PC-9 (cell line): Measurements from ENCODE around the gene LIPM. TPM values are rescaled to one million over a fixed set of nuclear protein-coding genes. Genes with fewer than 3 reads are reported as not detected.

ENCODE experiments used
- BruUV-seq: library from RNA; stranded (reverse); fragments of 400-500 nt; replicated peaks from 2 replicates; lab custom pipeline; 2021; lab: Mats Ljungman, UMichigan
- CTCF ChIA-PET: fragments of 300-600 bp; sonication (Branson Sonifier 250); formaldehyde crosslinking; loops from one replicate; lab custom pipeline; 2022; ENCODE audit warnings: antibody characterized with exemption; lab: Charles Lee
- POLR2A ChIA-PET: fragments of 300-600 bp; sonication (Branson Sonifier 250); formaldehyde crosslinking; loops from one replicate; lab custom pipeline; 2022; ENCODE audit warnings: antibody characterized with exemption; ENCODE audit not compliant: unreplicated experiment; lab: Charles Lee
- DNase-seq, 2 experiments: peaks; one replicate each; pipeline versions ENCODE4 v3.0.0 to v3.0.0-alpha.2; 2015 to 2022; ENCODE audit warnings: mixed read lengths in 1 of 2
- H2AFZ ChIP-seq: fragments of 200-600 bp; sonication (generic); 2 replicates; pipeline ENCODE4 v1.8.1; 2017; ENCODE audit warnings: antibody characterized with exemption
- H3F3A ChIP-seq: fragments of 200-600 bp; sonication (generic); 2 replicates; pipeline ENCODE4 v1.8.1; 2017; ENCODE audit warnings: antibody characterized with exemption, mild to moderate bottlenecking, low read depth; ENCODE audit not compliant: insufficient read depth
- H3K27ac ChIP-seq: fragments of 200-600 bp; sonication (generic); 2 replicates; pipeline ENCODE4 v1.6.1; 2016; ENCODE audit warnings: mixed run types
- H3K27me3 ChIP-seq: fragments of 200-600 bp; sonication (generic); 2 replicates; pipeline ENCODE4 v1.6.1; 2016; ENCODE audit warnings: low read depth, mixed run types; ENCODE audit not compliant: insufficient read depth
- H3K36me3 ChIP-seq: fragments of 200-600 bp; sonication (generic); 2 replicates; pipeline ENCODE4 v1.6.1; 2016; ENCODE audit warnings: low read depth, mixed run types
- H3K4me1 ChIP-seq: fragments of 200-600 bp; sonication (generic); replicated peaks from 2 replicates; pipeline ENCODE4 v1.6.1; 2016; ENCODE audit warnings: mixed run types; ENCODE audit not compliant: insufficient read depth
- H3K4me2 ChIP-seq: fragments of 200-600 bp; sonication (generic); 2 replicates; pipeline ENCODE4 v1.6.1; 2017; ENCODE audit warnings: mixed run types
- H3K4me3 ChIP-seq: fragments of 200-600 bp; sonication (generic); 2 replicates; pipeline ENCODE4 v1.6.1; 2016; ENCODE audit warnings: mixed run types
- H3K79me2 ChIP-seq: fragments of 200-600 bp; sonication (generic); 2 replicates; pipeline ENCODE4 v1.6.1; 2017; ENCODE audit warnings: low read depth, mixed run types
- H3K9me2 ChIP-seq: fragments of 200-600 bp; sonication (generic); 2 replicates; pipeline ENCODE4 v1.8.1; 2017; ENCODE audit warnings: mild to moderate bottlenecking; ENCODE audit not compliant: insufficient read depth
- H3K9me3 ChIP-seq: fragments of 200-600 bp; sonication (generic); 2 replicates; pipeline ENCODE4 v1.8.1; 2016; ENCODE audit warnings: low read depth; ENCODE audit not compliant: insufficient read depth
- H4K20me1 ChIP-seq: fragments of 200-600 bp; sonication (generic); 2 replicates; pipeline ENCODE4 v1.8.1; 2017; ENCODE audit not compliant: insufficient read depth
- EZH2 ChIP-seq: fragments of 200-600 bp; sonication (generic); IDR thresholded peaks from 2 replicates; pipeline ENCODE4 v1.8.0; 2017; ENCODE audit warnings: antibody characterized with exemption, low read depth
- intact Hi-C: fragments of 100-400 bp; cut with micrococcal nuclease; formaldehyde crosslinking; loops from one replicate; pipeline ENCODE4 v1.10.0; 2022; ENCODE audit not compliant: unreplicated experiment
- total RNA-seq: library from RNA; stranded (reverse); gene quantifications from 2 replicates; pipeline ENCODE4 v1.2.3, GENCODE V29; 2021
- TF ChIP-seq, protein P1 (sequence below): fragments of 200-600 bp; sonication (generic); conservative IDR thresholded peaks from 2 replicates; pipeline ENCODE4 v1.6.1; 2017; ENCODE audit warnings: mixed run types, antibody characterized with exemption, mild to moderate bottlenecking, moderate library complexity

LIPM gene
- total RNA-seq, 1 experiment from 2014 or later = not detected

GRCh38 chr10:88793712-88794299 lies 8.7 kb upstream of the LIPM start:
- Histone ChIP-seq H3K27ac (no peak overlapping the region), H3K4me1 (peaks cover 20% of the 10 kb centered on the region), H2AFZ (no peak overlapping the region), H3K79me2 (no peaks in the 10 kb centered on the region), H4K20me1 (no peaks in the 10 kb centered on the region), H3K4me3 (no peak overlapping the region), H3K27me3 (no peaks in the 10 kb centered on the region), H3F3A (no peaks in the 10 kb centered on the region), H3K36me3 (no peaks in the 10 kb centered on the region), H3K9me2 (no peaks in the 10 kb centered on the region), H3K9me3 (no peaks in the 10 kb centered on the region), H3K4me2 (0 out of 2 replicates have a peak overlapping the region, but pooled peaks have one; percentile 18)
- no TSS peak for BruUV-seq
- TF ChIP-seq, protein P1, sequence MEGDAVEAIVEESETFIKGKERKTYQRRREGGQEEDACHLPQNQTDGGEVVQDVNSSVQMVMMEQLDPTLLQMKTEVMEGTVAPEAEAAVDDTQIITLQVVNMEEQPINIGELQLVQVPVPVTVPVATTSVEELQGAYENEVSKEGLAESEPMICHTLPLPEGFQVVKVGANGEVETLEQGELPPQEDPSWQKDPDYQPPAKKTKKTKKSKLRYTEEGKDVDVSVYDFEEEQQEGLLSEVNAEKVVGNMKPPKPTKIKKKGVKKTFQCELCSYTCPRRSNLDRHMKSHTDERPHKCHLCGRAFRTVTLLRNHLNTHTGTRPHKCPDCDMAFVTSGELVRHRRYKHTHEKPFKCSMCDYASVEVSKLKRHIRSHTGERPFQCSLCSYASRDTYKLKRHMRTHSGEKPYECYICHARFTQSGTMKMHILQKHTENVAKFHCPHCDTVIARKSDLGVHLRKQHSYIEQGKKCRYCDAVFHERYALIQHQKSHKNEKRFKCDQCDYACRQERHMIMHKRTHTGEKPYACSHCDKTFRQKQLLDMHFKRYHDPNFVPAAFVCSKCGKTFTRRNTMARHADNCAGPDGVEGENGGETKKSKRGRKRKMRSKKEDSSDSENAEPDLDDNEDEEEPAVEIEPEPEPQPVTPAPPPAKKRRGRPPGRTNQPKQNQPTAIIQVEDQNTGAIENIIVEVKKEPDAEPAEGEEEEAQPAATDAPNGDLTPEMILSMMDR = no peak
- TF ChIP-seq EZH2 = no peak
- CTCF ChIA-PET = interaction anchor here (0.6 kb wide), 1 partner anchor 65 kb away, joined by 3 read pairs; no protein-coding TSS in a partner anchor
- DNase-seq = no peak
- intact Hi-C loops = no loop called here
- POLR2A ChIA-PET = no interaction called here

- H3K9me2 ChIP-seq = no peaks in the 10 kb centered on the region
- DNase-seq = no peak
- no TSS peak for BruUV-seq
- H3K79me2 ChIP-seq = no peaks in the 10 kb centered on the region
- H3F3A ChIP-seq = no peaks in the 10 kb centered on the region
- H3K4me3 ChIP-seq = no peak overlapping the region
- no peak overlapping the region for H3K27ac ChIP-seq
- H3K36me3 ChIP-seq = no peaks in the 10 kb centered on the region
- no peaks in the 10 kb centered on the region for H3K9me3 ChIP-seq
- H3K4me2 ChIP-seq = no peak overlapping the region
- H3K27me3 ChIP-seq = no peaks in the 10 kb centered on the region
- CTCF ChIA-PET = no interaction called here
- peaks cover 20% of the 10 kb centered on the region for H3K4me1 ChIP-seq
- POLR2A ChIA-PET = no interaction called here
- intact Hi-C loops = no loop called here
- TF ChIP-seq EZH2 = no peak
- TF ChIP-seq, protein P1 = no peak
- H4K20me1 ChIP-seq = no peaks in the 10 kb centered on the region
- no peak overlapping the region for H2AFZ ChIP-seq
These were observed 7.8 kb upstream of the LIPM start for GRCh38 chr10:88794731-88795130.

GRCh38 chr10:88800152-88801125 lies 2.1 kb upstream of the LIPM start:
- no TSS peak for BruUV-seq
- DNase-seq = no peak
- Histone ChIP-seq H3F3A (no peaks in the 10 kb centered on the region), H4K20me1 (no peaks in the 10 kb centered on the region), H2AFZ (no peak overlapping the region), H3K9me3 (no peaks in the 10 kb centered on the region), H3K9me2 (no peaks in the 10 kb centered on the region), H3K4me3 (no peak overlapping the region), H3K27ac (no peak overlapping the region), H3K4me1 (0 out of 2 replicates have a peak, but pooled peaks cover 9% of the 10 kb centered on the region), H3K27me3 (no peaks in the 10 kb centered on the region), H3K79me2 (no peaks in the 10 kb centered on the region), H3K36me3 (no peaks in the 10 kb centered on the region), H3K4me2 (no peak overlapping the region)
- ChIA-PET CTCF (no interaction called here), POLR2A (interaction anchor here (0.6 to 0.9 kb wide), 2 partner anchors 35 to 235 kb away, joined by 3 to 10 read pairs; no protein-coding TSS in a partner anchor)
- TF ChIP-seq, protein P1 = no peak
- no peak for TF ChIP-seq EZH2
- intact Hi-C loops = no loop called here
